ENCODE results near the gene FAF1.

FAF1 gene

GRCh38 chr1:50978144-50978851 is 18.2 kb upstream of the FAF1 start:
- no peak for DNase-seq (ENCODE audit: low read depth in 2 of 2)

DNA sequence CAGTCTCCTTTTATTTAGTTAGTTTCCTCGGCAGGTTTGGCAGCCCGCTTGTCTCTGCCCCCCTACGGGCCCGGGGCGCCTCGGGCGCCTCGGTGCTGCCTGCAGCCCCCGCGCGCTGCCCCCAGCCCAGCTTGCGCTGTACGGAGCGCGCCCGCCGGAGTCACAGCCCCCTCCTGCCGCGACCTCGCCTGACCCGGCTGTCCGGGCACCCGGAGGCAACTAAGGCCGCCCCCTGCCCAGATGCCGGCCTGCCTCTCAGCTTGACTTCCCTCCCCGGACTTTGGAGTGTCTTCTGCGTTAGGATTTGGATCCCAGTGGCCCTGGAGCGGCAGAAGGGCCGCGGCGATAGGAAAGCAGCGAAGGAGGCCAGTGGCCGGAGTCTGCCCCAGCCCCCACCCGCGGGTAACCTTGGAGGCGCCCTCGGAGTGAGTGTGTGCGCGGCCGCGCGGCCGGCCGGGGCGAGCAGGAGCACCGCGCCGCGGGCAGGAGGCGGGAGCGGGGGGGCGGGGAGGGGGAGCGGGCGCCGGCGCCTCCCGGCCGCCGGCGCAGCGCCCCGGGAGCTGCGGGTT is 17.6 kb upstream of the FAF1 start:
- DNase-seq (ENCODE audit: low read depth in 2 of 2), result no peak

GRCh38 chr1:50976890-50977574 is 17.0 kb upstream of the FAF1 start:
- DNase-seq (ENCODE audit: low read depth in 2 of 2), result no peak

GRCh38 chr1:50976111-50976889 is 16.2 kb upstream of the FAF1 start:
- DNase-seq (ENCODE audit: low read depth in 2 of 2), result no peak

DNA sequence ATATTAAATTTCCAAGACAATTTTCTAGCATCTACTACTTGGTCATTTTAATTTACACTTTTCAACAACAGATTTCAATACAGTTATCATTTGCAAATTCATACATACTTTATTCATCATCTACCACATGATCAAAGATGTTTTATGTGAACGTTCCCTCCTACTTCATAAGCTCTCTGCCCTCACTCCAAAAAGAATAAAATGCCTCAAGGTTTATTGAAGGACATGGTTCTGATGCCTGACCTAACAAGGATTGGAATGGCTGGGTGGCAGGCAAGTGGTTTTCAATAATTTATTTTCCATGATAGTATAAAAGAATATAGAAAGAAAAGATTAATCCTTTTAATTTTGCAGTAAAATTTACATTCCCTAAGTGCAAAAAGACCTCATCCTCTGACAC is 15.4 kb upstream of the FAF1 start:
- no peak for DNase-seq (ENCODE audit: low read depth in 2 of 2)

GRCh38 chr1:50974618-50974935 is 14.5 kb upstream of the FAF1 start:
- no peak for DNase-seq (ENCODE audit: low read depth in 2 of 2)

DNA sequence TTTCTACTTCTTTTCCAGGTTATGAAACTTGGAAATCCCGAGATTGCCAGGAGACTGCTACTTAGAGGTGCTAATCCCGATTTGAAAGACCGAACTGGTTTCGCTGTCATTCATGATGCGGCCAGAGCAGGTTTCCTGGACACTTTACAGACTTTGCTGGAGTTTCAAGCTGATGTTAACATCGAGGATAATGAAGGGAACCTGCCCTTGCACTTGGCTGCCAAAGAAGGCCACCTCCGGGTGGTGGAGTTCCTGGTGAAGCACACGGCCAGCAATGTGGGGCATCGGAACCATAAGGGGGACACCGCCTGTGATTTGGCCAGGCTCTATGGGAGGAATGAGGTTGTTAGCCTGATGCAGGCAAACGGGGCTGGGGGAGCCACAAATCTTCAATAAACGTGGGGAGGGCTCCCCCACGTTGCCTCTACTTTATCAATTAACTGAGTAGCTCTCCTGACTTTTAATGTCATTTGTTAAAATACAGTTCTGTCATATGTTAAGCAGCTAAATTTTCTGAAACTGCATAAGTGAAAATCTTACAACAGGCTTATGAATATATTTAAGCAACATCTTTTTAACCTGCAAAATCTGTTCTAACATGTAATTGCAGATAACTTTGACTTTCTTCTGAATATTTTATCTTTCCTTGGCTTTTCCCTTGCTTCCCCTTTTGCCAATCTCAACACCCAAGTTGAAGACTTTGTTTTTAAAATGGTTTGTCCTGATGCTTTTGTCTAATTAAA is 14.0 kb upstream of the FAF1 start:
- no peak for DNase-seq (ENCODE audit: low read depth in 2 of 2)

DNA sequence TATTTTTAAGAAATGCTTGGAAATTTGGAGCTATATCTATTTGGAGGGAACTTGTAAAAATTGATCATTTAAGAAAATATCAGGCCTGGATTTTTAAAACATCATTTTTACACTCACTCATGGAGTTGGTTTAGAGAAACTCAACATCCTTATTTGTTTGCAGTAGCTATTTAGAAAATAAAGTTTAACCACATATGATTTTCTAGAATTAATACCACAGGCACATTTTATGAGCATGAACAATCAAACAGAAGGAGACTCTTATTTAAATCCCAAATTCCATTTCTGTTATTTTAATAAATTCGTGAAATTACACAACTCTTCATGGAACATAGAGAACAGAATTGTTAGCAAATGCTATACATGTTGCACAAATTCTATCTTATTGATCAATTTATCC is 13.2 kb upstream of the FAF1 start:
- DNase-seq (ENCODE audit: low read depth in 2 of 2), result no peak

GRCh38 chr1:50972766-50973165 is 12.7 kb upstream of the FAF1 start:
- DNase-seq (ENCODE audit: low read depth in 2 of 2), result no peak

DNA sequence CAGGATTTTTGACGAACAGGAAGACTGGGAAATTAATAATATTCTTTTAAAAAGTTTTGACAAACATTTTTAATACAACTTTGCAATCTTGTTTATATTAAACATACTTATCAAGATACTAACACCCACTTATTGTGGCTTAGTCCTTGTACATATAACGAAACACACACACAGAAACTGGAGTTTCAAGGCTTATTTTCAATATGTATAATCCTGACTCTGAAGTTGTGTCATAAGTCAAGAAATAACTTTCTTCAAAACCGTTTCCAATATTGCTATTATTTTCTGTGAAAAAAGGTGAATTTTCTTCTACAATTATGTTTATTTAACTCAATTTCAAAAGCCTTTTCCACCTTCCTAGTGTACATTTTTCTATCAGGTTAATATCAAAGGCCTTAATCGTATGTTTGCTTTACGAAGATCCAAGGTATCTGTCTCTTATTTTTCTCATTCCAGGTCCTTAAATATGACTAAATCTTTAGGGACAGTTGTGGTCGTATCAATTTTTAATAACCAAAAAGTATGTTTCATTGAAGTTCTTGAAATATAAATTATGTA is 11.8 kb upstream of the FAF1 start:
- DNase-seq (ENCODE audit: low read depth in 2 of 2), result no peak

DNA sequence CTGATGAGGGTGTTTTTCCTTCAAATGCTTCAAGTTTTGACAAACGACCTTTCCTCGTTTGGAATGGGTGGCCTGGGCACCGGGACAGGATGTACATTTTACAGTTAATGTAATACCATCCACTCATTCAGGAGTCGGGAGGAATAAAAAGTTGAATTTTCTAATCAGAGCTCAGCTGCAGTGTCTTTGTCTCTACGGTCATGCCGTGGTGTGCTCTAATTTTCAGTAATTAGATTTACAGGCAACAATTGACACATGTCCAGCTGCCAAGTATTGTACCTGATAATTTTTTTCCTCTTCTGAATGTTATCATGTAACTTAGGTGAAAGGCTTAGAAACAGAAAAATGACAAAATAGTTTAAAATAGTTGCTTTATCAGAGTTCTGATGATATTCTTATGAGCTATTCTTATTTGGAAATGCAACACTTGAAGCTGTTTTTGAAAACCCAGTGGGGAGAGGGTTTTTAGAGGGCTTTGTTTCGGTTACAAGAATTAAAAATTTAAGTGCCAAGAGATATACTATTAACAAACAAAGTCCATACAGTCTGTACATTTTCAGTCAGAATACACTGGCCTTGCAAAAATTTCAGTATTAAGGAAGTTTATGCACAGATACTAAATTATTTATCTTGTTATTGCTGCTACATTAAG is 11.0 kb upstream of the FAF1 start:
- DNase-seq (ENCODE audit: low read depth in 2 of 2), result no peak

DNA sequence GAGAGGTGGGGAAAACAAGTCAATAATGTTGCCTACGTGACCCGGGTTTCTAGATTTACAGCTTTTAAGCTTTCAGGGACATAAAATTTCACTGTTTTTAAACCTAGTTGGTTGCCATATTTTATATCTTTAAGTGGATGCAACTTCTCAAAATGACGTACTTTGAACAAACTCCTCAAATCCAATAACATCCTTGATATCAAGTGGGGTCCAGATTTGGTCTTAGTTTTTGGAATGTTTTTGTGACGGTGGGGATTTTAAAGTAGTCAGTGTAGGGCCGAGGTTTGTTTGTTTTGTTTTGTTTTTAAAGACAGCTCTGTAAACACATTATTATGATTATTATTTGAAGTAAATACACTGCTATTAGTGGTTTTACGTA is 10.4 kb upstream of the FAF1 start:
- DNase-seq (ENCODE audit: low read depth in 2 of 2), result no peak

DNA sequence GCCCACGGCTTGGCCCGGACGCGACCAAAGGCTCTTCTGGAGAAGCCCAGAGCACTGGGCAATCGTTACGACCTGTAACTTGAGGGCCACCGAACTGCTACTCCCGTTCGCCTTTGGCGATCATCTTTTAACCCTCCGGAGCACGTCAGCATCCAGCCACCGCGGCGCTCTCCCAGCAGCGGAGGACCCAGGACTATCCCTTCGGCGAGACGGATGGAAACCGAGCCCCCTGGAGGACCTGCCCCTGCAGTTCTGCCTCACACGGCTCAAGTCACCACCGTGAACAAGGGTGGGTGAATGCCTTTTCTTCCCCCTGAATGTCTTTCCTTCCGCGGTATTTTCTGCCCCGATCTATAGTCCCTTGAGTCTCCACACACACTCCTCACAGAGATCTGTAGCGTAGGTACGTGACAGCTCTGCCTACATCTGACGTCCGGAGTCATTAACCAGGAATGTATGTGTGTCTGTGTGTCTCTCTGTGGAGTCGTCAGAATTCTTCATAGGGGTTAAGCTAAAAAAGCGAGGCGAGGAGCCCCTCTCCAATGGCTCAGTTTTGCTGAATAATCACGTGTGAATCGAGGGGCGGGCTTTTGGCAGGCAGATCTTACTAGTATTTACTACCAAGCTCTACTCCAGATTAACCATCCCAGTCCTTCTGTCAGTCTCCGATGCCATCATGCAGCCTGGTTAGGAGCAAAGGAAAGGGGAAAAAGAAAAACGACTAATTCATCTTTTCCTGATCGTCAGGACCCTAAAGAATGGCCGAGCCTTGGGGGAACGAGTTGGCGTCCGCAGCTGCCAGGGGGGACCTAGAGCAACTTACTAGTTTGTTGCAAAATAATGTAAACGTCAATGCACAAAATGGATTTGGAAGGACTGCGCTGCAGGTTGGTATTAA is 9.8 kb upstream of the FAF1 start, which contains the start of gene CDKN2C:
Gene CDKN2C (plus strand): TSS at position 635 of the 898 bp plus-strand sequence. CDS start 124 bp downstream, at position 759.
- peak; percentile 76 to 82 for DNase-seq (ENCODE audit: low read depth in 2 of 2)

- DNase-seq (ENCODE audit: low read depth in 2 of 2), result no peak
Measured at GRCh38 chr1:50968821-50969610, 8.9 kb upstream of the FAF1 start.

- DNase-seq (ENCODE audit: low read depth in 2 of 2), result peak; percentile 77 to 78
Measured at GRCh38 chr1:50968158-50968820, 8.2 kb upstream of the FAF1 start.

DNA sequence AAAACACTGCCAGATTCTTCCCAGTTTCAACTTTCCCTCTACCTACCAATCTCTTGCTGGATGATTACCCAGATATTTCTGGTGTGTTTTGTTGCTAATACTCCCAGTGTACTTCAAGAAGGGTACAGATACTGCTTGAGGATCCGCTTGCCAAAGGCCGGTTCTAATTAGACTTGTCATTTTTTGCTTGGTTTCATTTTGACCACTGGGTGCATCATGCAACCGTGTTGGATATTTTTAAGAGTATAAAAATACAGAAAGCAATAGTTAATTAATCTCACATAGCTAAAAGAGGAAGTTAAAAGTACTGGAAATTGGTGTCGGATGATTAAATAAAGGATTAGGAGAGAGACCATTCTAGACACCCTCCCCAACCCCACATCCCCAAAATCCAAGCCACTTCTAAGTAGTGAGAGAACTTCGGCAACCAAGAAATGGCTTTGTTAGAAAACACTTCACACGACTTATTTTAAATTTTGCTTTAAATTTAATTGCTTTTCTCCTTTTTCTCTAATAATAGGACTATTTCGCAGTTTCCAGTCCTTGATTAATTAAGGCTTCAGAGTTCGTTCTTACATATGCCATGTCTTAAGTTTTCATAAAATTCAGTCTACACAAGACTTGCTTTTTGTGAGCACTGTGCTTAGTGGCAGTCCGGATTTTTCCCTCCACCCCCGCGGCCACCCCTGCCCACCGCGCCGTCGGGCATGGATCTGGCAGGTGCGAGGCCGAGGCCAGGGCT is 7.5 kb upstream of the FAF1 start:
- no peak for DNase-seq (ENCODE audit: low read depth in 2 of 2)

GRCh38 chr1:50966991-50967390 is 6.9 kb upstream of the FAF1 start:
- no peak for DNase-seq (ENCODE audit: low read depth in 2 of 2)

GRCh38 chr1:50964863-50965262 is 4.8 kb upstream of the FAF1 start:
- DNase-seq (ENCODE audit: low read depth in 2 of 2), result no peak

All from fibroblast of skin of left quadriceps (primary cell).